NCI-H2081 (cell line): ENCODE results near the gene LDLRAP1.
"Not testable (repeated sequence)": the region's sequence is repeated elsewhere in the genome, so short reads cannot be mapped to it uniquely, and the experiment has no call there.

Source experiments
- DNase-seq, 2 experiments: peaks; one replicate each; lab custom pipeline; 2025; lab: John Stamatoyannopoulos, UW

The LDLRAP1 gene

GRCh38 chr1:25543425-25544242 is at the start of gene LDLRAP1:
Gene LDLRAP1 (plus strand): TSS chr1:25543606. CDS start chr1:25543699, 93 bp downstream.
- peak in 1 of 2 experiments; percentile 24 for DNase-seq

- no peak for DNase-seq
Measured at GRCh38 chr1:25494952-25495351, 48.5 kb upstream of the LDLRAP1 start.

GRCh38 chr1:25500694-25501093 is 42.7 kb upstream of the LDLRAP1 start:
- DNase-seq = no peak

GRCh38 chr1:25501235-25502058 is 42.0 kb upstream of the LDLRAP1 start:
- DNase-seq = no peak

- DNase-seq = no peak
Measured at GRCh38 chr1:25502957-25503356, 40.4 kb upstream of the LDLRAP1 start.

GRCh38 chr1:25503551-25504426 is 39.6 kb upstream of the LDLRAP1 start:
- peak in 1 of 2 experiments; percentile 47 for DNase-seq

- DNase-seq = no peak
Measured at GRCh38 chr1:25504706-25505595, 38.5 kb upstream of the LDLRAP1 start.

- no peak for DNase-seq
Measured at GRCh38 chr1:25505656-25506385, 37.6 kb upstream of the LDLRAP1 start.

GRCh38 chr1:25506566-25507463 is 36.6 kb upstream of the LDLRAP1 start:
- DNase-seq = not testable (repeated sequence)

- no peak for DNase-seq
Measured at GRCh38 chr1:25513666-25514065, 29.7 kb upstream of the LDLRAP1 start.

GRCh38 chr1:25515033-25515432 is 28.4 kb upstream of the LDLRAP1 start:
- DNase-seq = no peak

- DNase-seq = no peak
Measured at GRCh38 chr1:25516686-25517085, 26.7 kb upstream of the LDLRAP1 start.

- no peak for DNase-seq
Measured at GRCh38 chr1:25517476-25518394, 25.7 kb upstream of the LDLRAP1 start.

GRCh38 chr1:25519624-25520023 is 23.8 kb upstream of the LDLRAP1 start:
- no peak for DNase-seq

GRCh38 chr1:25520446-25521061 is 22.9 kb upstream of the LDLRAP1 start:
- peak; percentile 36 to 60 for DNase-seq

GRCh38 chr1:25522031-25522655 is 21.3 kb upstream of the LDLRAP1 start:
- DNase-seq = no peak

- DNase-seq = no peak
Measured at GRCh38 chr1:25523542-25523941, 19.9 kb upstream of the LDLRAP1 start.
